SIG-M5 (cell line): ENCODE results near the gene TTC34.

ENCODE experiments used
- DNase-seq: peaks from one replicate; lab custom pipeline; 2025; lab: John Stamatoyannopoulos, UW

Gene TTC34

DNA sequence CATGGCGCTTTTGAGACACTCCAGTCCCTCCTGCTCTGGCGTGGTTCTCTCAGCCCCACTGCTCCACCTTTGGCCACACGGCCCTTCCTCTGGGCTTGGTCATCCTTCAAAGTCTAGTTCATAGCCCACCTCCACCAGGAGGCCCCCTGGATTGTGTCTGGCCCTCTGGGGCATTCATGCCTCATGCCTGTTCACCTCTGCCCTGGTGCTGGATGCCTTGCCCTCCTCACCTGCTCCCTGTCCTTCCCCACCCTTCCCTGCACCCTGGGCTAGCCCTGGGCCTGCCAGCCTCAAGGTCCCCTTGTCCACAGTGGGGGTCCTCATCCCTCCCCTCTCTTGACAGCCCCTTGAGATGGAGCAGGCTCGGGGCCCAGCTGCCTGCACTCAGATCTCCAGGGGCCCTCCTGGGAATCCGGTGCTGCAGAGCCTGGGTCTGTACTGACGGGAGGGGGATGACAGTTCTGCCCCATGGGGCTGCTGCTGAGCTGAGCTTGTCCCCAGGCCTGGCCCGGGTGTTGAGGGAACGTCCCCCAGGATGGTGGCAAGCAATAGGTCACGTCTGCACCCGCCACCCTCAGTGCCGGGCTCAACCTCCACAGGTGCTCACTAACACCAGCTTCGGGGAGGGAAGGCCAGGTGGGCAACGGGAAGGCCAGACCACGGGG, 196.5 kb downstream of the TTC34 start:
- no peak for DNase-seq

GRCh38 chr1:2604156-2604843, 197.2 kb downstream of the TTC34 start:
- no peak for DNase-seq

DNA sequence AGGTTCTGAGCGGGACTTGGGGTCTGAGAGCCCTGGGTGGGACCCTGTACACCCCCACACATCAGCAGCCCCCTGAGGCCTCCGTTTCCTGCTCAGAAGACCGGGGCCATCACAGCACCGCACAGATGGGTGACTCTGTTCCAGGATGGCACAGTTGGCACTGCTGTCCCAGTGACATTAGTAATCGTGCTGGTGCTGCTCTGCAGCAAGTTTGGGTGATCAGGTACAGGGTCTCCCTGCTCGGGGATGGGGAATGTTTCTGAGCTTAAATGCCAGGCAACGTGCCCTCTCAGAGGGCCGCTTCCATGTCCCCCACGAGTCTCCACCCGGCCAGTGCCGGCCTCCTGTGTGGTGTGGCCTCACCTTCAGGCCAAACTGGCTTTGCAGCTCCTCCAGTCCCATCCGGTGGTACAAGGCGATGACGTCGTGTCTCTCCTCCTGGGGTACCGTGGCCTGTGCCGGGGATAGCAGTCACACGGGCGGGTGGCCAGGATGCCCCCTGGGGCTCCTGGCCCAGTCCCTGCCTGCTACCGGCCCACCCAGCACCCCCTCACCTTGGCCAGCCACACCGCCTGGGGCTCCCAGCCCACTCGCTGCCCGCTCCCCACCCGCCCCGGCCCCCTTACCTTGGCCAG, 197.9 kb downstream of the TTC34 start:
- DNase-seq, result no peak

DNA sequence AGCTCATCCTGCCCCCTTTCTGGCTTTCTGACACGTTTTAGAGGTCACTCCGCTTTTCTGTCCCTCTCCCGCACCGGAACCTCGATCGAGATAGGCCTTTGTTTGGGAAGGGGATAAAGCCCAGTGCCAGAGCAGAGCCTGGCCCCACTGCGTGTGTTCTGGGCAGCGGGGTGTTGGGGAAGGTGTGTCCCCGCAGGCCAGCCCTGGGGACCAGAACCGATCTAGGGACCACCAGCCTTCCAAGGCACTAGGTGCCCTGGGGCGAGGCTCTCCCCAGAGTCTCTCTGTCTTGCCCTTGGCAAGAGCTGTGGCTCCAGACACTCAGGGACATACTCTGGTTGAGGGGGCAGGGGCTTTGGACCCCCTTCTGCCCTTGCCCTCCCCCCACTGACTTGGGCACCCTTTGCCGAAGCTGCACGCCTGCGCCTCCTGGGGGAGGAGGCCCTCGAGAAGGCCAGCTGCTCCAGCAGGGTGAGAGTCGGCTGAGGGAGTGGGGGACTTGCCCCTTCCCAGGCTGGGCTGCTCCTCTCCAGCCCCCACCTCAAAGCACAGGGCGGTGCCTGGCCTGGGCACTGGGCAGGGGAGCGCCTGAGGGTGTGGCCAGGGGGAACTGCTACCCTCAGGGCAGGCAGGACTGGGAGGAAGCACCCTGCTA, 198.5 kb downstream of the TTC34 start:
- DNase-seq, result no peak

GRCh38 chr1:2602311-2602835, 199.1 kb downstream of the TTC34 start:
- no peak for DNase-seq

DNA sequence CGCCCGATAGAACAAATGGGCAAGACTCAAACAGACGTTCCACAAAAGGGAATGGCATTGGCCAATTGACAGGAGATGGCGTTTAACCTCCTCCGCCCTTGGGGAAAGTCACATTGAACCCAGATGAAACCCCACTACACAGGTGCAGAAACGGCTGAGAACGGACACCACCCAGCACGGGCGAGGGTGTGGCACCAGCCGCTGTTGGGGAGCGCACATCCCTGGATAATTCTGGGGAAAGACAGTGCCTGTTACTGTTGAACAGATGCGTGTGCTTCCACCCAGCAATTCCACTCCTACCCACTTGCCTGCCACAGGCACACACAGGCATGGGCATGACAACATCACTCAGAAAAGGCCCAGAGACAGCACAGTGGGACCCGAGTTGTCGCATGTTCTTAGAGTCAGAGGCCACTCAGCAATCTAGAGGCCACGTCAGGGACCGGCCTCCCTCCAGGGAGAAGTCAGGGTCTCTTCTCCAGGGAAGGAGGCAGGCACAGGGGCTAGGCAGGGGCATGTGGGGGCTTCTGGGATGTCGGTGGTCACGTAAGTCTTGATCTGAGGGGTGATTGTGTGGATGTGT, 199.7 kb downstream of the TTC34 start:
- no peak for DNase-seq

DNA sequence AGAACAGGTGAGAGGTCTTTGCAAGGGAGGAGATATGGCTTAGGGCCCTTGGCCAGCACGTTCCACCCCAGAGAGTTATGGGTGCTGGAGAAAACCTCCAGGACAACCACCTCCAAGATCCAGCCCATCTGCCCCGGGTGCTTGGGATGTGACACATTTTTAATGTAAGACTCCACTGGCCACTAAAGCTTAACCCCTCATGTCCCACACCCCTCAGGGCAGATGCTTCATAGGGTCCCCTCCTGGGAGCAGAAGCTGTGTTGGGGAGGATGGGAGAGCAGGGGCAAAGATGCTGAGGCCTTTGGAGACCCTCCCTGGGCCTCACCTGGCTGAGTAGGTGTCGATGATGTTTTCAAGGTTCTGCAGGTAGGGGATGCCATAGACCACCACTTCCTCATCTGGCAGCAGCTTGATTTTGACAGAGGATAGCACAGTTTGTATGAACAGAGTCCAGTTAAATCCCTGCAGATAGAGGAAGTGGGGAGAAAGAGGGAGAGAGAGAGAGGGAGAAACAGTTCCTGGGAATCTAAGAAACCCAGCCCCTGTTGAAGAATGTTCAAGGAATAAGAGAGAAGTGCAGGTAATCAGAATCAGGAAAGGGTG, 203.1 kb downstream of the TTC34 start:
- DNase-seq, result no peak

DNA sequence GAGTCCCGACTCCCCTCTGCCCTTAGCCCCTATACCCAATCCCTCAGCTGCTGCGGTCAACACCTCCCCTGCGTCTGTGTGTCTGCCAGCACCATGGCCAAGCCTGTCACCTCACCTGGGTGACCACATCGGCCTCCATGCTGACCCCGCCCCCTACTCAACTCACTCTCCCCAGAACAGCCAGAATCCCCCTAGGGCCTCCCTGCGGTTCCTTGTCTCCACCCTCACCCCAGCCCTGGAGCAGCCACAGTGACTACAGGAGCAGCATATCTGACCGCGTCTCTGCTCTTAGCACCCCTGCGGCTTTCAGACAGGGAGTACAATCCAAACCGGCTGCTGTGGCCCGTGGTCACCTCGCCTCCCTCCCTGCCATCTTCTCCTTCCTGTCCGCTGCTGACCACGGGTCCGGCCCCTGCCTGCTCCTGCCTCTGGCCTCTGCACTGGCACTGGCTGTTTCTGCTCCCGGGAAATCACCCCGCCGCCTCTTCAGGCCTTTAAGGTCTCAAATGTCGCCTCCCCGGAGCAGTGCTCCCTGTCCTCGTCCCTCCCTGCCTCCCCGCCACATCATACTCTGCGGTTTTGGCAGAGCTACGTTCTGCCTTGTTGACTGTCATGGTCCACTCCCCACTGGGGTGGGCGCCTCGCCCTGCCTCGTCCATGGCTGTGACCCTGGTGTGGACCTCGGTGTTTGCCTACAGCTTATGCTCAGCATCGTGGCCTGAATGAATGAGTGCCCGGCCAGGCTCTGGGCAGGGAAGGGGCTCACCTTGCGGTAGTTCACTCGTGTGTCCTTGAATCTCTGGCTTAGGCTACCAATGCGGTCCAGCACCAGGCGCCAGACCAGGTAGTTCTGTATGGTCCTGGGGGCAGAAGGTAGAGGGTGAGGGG, 203.8 kb downstream of the TTC34 start:
- no peak for DNase-seq

- no peak for DNase-seq
Observed at GRCh38 chr1:2596530-2597333, 204.8 kb downstream of the TTC34 start.

- DNase-seq, result no peak
Observed at GRCh38 chr1:2595812-2596529, 205.5 kb downstream of the TTC34 start.

- no peak for DNase-seq
Observed at GRCh38 chr1:2595261-2595811, 206.2 kb downstream of the TTC34 start.

- DNase-seq, result no peak
Observed at GRCh38 chr1:2594641-2595131, 206.8 kb downstream of the TTC34 start.

- no peak for DNase-seq
Observed at GRCh38 chr1:2594001-2594640, 207.4 kb downstream of the TTC34 start.

DNA sequence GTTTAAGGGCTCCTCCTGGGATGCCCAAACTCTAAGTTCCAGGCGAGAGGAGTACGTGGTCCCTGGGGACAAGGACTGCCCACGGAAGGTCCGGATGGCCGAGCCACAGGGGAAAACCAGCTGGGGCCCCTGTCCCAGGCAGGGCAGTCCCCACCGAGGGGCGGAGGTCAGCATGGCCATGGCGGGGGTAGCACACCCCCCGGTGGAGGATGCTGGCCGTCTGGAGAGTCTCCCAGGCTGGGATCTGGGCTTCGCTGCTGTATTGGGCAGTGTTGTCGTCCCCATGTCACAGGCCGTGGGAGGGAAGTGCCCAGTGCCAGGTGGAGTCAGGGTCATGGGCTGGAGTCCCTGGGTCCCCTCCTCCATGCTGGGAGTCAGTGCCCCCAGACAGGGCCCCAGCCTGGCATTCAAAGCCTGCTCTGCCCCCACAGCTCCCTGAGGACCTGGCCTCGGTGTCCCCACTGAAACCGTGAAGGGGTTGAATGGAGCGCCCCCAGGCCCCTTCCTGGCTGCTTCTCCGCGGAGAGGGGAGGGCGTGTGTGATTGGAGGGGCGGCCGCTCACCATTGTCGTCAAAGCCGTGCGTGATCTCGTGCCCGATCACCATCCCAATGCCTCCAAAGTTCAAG, 208.1 kb downstream of the TTC34 start:
- DNase-seq, result no peak

DNA sequence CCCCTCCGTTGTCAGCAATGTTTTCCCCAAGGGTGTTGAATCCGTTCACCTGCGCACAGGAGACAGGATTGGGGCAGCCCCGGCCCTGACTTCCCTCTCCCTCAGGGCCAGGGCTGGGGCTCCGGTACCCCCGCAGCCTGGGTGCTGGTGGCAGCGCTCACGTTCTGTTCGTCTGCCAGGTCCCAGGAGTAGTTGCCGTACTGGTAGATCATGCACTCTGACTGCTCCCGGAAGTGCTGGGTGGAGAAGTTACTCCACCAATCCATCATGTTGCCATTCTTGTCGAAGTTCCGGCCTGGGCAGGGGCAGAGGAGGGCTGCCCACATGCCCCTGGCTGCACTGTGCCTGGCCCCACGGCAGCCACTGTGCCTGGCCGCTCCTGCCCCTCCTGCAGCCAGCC, 208.8 kb downstream of the TTC34 start:
- no peak for DNase-seq

DNA sequence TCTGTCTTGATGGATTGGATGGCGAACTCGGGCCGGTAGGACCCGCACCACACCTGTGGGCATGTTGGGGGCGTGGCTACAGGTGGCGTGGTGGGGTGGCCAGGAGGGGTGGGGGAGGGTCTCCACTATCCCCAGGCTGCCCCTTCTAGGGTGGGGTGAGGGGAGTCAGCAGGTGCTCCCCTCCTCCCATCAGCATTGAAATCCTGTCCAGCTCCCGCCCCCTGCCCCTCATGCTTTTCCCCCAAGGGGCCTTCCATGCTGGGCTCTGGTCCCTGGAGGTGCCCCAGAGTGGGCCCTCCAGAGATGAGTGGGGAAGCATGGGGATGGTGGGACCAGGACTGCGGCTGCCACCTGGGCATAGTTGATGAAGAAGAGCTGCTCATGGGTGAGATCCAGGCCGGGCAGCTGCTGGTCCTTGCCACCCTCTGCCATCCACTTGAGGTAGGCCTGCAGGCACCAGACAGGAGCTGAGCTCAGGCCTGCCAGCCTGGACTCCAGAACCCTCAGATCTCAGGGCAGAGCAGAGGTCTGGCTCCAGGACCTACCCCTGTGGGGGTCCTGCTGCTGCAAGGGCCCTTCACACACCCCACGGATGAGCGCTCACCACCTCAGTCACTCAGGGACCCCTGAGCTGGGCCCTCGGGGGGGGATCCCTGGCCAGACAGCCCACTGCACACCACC, 209.8 kb downstream of the TTC34 start:
- no peak for DNase-seq

DNA sequence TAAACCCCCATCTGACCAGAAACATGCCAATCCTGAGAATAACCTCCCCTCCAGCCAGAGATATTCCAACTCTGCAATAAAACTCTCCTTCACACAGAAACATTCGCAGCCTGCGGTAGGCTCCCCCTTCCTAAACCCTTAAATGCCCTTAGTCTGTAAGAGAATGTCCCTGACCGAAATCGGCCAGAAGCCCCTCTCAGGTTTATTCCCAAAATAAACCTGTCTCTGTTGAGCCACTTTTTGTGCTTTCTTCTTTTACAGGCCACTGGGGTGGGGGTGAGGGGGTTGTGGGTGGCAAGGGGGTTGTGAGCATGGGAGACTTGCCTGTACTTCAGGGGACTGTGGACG, 210.3 kb downstream of the TTC34 start:
- DNase-seq, result no peak
